Measurements from ENCODE around the gene XPNPEP1. TPM values are rescaled to one million over a fixed set of nuclear protein-coding genes. Genes with fewer than 3 reads are reported as not detected.

The XPNPEP1 gene
- total RNA-seq, 4 donors from 2014 or later = 64.9 to 97.7 (median 81.9) TPM

GRCh38 chr10:109929501-109930219 is 6.3 kb upstream of the XPNPEP1 start:
- TF ChIP-seq CTCF (IDR thresholded peaks at IDR 0.05; ENCODE audit: low read depth) = no peak

- TF ChIP-seq CTCF (IDR thresholded peaks at IDR 0.05; ENCODE audit: low read depth) = no peak
Observed at GRCh38 chr10:109928475-109928891, 5.2 kb upstream of the XPNPEP1 start.

GRCh38 chr10:109926825-109927224 is 3.5 kb upstream of the XPNPEP1 start:
- TF ChIP-seq CTCF (IDR thresholded peaks at IDR 0.05; ENCODE audit: low read depth) = no peak

- no peak for TF ChIP-seq CTCF (IDR thresholded peaks at IDR 0.05; ENCODE audit: low read depth)
Observed at GRCh38 chr10:109926061-109926745, 2.9 kb upstream of the XPNPEP1 start.

- no peak for TF ChIP-seq CTCF (IDR thresholded peaks at IDR 0.05; ENCODE audit: low read depth)
Observed at GRCh38 chr10:109924967-109925620, 1.8 kb upstream of the XPNPEP1 start.

- no peak for TF ChIP-seq CTCF (IDR thresholded peaks at IDR 0.05; ENCODE audit: low read depth)
Observed at GRCh38 chr10:109924087-109924486, 776 bp upstream of the XPNPEP1 start.

- TF ChIP-seq CTCF (IDR thresholded peaks at IDR 0.05; ENCODE audit: low read depth) = no peak
Observed at GRCh38 chr10:109922358-109922975, 844 bp downstream of the XPNPEP1 start.
